ENCODE data around the gene ANKRD13B.
A peak's percentile ranks its signal among the peaks of the same experiment; 100 is the strongest.

GRCh38 chr17:29585080-29585751 lies 7.7 kb upstream of the ANKRD13B start:
- TF ChIP-seq, protein P1, sequence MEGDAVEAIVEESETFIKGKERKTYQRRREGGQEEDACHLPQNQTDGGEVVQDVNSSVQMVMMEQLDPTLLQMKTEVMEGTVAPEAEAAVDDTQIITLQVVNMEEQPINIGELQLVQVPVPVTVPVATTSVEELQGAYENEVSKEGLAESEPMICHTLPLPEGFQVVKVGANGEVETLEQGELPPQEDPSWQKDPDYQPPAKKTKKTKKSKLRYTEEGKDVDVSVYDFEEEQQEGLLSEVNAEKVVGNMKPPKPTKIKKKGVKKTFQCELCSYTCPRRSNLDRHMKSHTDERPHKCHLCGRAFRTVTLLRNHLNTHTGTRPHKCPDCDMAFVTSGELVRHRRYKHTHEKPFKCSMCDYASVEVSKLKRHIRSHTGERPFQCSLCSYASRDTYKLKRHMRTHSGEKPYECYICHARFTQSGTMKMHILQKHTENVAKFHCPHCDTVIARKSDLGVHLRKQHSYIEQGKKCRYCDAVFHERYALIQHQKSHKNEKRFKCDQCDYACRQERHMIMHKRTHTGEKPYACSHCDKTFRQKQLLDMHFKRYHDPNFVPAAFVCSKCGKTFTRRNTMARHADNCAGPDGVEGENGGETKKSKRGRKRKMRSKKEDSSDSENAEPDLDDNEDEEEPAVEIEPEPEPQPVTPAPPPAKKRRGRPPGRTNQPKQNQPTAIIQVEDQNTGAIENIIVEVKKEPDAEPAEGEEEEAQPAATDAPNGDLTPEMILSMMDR (conservative IDR thresholded peaks at IDR 0.05), result peak; percentile 21
- TF ChIP-seq ZFX (IDR thresholded peaks at IDR 0.05), result no peak
